NCI-H2107 (cell line): Measurements from ENCODE around the gene LITAF.

Source experiments
- DNase-seq: peaks from one replicate; lab custom pipeline; 2025; lab: John Stamatoyannopoulos, UW

Gene LITAF

DNA sequence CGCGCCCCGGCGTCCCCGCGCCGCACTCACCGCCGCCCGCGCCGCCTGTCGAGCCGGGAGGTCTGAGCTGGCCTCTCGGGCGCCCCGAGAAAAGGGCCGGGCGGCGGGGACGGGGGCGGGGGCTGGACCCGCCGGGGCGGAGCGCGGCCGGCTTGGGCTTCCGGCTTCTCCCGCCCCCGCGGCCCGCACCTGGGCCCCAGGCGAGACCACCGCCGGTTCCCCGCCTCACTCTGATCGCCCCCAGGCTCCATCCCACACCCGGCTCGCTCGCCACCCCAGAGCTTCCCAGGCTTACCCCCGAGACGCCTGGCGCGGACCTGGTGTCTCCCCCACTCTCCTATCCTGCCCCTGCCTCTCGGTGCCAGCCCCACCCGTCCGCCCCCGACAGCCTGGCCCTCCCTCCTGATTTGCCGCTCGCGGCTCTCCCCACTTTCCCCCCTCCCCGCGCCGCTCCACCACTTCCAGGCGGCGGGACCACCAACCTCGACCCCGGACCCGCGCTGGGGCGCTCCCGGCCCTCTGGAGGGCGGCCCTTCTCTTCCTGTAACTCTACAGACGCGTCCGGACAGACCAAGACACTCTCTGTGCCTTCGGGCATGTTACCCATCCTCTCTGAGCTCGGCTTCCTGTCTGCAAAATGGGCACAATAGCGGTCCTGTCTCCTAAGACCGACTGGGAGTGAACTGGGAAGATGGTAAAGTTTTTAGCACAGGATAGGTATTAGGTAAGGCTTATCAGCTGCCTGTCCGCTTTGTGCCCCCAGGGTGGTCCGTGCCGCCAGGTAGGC is at the start of gene LITAF:
Gene LITAF (minus strand): TSS at position 64 of the 787 bp plus-strand sequence. CDS start 30,189 bp downstream, outside the sequence.
- no peak for DNase-seq

GRCh38 chr16:11636172-11636721 is 49.5 kb upstream of the LITAF start:
- DNase-seq: no peak

DNA sequence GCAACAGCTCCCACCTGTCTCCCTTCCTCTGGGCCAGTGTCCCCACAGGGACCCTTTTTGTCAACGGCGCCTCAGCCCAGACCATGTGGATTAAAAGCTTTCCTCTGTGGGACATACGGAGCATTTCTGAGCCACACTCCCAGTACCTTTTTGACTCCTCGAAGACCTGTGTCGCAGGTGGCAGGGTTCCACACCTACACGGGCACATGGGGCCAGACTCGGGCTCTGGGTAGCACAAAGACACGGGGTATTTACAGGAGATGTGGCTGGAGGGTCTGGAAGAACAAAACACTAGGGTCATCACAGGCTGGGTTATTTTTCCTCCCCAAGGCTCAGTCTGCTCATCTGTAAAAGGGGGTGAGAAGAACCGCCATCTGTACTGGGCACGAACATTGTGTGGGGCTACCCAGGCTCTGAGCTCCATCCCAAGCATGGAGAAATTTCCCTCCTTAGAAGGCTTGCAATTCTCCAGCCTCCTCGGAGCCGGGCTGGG is 49.0 kb upstream of the LITAF start:
- DNase-seq: no peak

GRCh38 chr16:11635113-11635652 is 48.5 kb upstream of the LITAF start:
- no peak for DNase-seq

- DNase-seq: no peak
Measured at GRCh38 chr16:11634312-11634711, 47.6 kb upstream of the LITAF start.

- DNase-seq: no peak
Measured at GRCh38 chr16:11633113-11633512, 46.4 kb upstream of the LITAF start.

DNA sequence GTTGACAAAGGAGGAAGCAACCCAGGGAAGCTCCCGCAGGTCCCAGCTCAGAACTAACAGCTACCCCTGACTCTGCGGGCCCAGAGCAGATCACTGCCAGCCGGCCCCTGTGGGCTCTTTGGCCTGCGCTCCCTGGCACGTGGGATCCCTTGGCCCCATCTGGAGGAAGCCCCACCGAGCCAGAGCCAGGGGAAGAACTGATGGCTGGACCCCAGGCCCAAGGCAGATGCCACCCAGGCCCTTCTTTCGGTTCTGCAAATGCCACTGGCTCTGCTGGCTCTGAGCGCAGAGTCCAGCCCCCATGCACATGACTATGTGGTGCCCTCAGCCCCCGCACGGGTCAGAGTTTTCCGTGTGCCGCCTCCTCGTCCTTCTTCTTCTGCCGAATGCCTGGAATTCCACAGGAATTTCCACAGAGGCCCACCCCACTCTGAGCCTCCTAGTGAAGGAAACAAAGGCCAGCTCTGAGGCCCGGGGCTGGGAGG is 45.8 kb upstream of the LITAF start:
- no peak for DNase-seq

GRCh38 chr16:11631214-11631613 is 44.5 kb upstream of the LITAF start:
- no peak for DNase-seq

GRCh38 chr16:11630768-11631056 is 44.0 kb upstream of the LITAF start:
- no peak for DNase-seq

GRCh38 chr16:11630046-11630767 is 43.5 kb upstream of the LITAF start:
- DNase-seq: peak; percentile 41

GRCh38 chr16:11629071-11630030 is 42.6 kb upstream of the LITAF start:
- DNase-seq: peak; percentile 30

- DNase-seq: no peak
Measured at GRCh38 chr16:11627822-11628457, 41.2 kb upstream of the LITAF start.

DNA sequence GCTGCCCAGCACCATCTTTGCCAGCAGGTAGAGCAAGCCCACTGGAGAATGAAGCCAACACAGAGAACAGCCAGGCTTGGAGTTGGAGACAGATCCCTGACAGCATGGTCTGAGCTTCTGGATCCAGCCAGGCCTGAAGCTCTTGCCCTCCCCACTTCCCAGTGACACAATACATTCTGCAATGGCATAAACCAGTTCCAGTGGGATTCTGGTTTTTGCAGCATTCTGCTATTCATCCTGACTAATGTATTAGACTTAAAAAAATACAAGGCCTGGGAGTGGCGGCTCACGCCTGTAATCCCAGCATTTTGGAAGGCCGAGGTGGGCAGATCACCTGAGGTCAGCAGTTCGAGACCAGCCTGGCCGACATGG is 40.6 kb upstream of the LITAF start:
- DNase-seq: no peak

DNA sequence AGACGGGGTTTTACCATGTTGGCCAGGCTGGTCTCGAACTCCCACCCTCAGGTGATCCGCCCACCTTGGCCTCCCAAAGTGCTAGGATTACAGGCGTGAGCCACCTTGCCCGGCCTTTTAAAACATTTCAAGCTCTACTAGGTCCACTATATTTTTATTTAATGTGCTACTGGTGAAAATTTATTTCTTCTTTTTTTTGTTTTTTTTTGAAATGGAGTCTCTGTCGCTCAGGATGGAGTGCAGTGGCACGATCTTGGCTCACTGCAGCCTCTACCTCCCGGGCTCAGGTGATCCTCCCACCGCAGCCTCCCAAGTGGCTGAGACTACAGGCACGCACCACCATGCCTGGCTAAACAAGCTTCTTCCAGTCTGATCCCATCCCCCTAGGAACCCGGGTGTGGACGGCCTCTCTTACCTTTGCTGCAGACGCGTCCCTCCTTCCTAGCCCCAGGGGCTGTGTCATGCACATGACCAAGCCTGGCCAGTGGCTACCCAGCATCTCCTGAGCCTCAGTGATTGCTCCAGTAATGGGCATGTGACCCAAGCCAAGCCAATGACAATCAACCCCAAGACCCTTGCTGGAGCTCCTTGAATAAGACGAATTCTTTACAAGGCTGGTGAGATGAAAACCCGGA is 40.1 kb upstream of the LITAF start:
- no peak for DNase-seq

DNA sequence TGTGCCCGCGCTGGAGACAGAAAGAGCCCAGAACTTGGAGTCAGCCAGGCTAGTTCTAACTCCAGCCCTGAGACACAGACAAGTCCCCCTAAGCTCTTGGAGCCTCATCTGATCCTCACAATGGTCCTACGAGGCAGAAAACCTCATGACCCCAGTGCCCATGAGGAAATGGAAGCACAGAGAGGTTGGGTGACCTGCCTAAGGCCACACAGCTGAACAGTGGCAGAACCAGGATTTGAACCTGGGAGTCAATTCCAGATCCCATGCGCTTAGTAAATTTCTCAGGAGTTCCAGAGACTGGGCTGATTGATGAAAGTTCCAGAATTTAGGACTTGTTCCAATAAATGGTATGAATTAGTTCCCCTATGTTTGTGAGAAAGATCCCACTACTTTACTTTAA is 39.0 kb upstream of the LITAF start:
- DNase-seq: no peak

- DNase-seq: no peak
Measured at GRCh38 chr16:11624636-11625607, 38.2 kb upstream of the LITAF start.

GRCh38 chr16:11624205-11624604 is 37.5 kb upstream of the LITAF start:
- no peak for DNase-seq

- DNase-seq: no peak
Measured at GRCh38 chr16:11621920-11622651, 35.4 kb upstream of the LITAF start.

DNA sequence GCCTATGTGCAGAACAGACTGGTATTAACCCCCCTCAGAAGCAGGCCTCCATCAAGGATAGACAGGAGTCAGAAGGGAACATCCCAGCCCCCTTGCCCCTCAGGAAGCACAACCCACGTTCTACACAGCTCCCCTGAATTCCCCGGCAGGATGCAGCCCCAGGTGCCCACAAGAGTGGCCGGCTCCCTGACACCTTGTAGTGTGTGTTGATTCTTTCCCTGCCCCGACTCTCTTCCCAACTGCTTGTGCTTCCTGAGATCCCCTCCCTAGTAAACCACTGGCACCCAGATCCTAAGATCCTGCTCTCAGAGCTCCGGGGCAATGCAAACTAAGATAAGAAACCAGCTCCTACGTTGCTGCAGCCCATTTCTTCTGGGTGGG is 34.8 kb upstream of the LITAF start:
- no peak for DNase-seq
